Measurements from ENCODE around the gene COL9A2. TPM values are rescaled to one million over a fixed set of nuclear protein-coding genes. Genes with fewer than 3 reads are reported as not detected.

The COL9A2 gene
- total RNA-seq, 2 donors from 2014 or later = 5.4 to 7.3 TPM

GRCh38 chr1:40314721-40315238 lies 2.3 kb downstream of the COL9A2 start:
- no peak for ATAC-seq
- H3K4me1 Mint-ChIP-seq (ENCODE audit: low read depth in 2 of 2) = peaks cover 17 to 19% of the 10 kb centered on the region in 2 donors
- H3K27ac Mint-ChIP-seq = no peak overlapping the region
- H3K4me3 Mint-ChIP-seq = peak overlapping the region; percentile 57
- no peaks in the 10 kb centered on the region for H3K36me3 Mint-ChIP-seq
- no peak for DNase-seq (ENCODE audit: low spot score)
- no peaks in the 10 kb centered on the region for H3K9me3 Mint-ChIP-seq
- peaks cover 18 to 19% of the 10 kb centered on the region in 2 donors for H3K27me3 Mint-ChIP-seq

- Mint-ChIP-seq H3K9me3 (no peaks in the 10 kb centered on the region), H3K4me3 (peak overlapping the region; percentile 57), H3K4me1 (ENCODE audit: low read depth in 2 of 2) (peaks cover 17 to 19% of the 10 kb centered on the region in 2 donors), H3K27me3 (peaks cover 18 to 19% of the 10 kb centered on the region in 2 donors), H3K27ac (no peak overlapping the region), H3K36me3 (no peaks in the 10 kb centered on the region)
- ATAC-seq (no peak), DNase-seq (ENCODE audit: low spot score) (no peak)
Measured at GRCh38 chr1:40313958-40314720, 2.9 kb downstream of the COL9A2 start.

GRCh38 chr1:40313329-40313957 lies 3.6 kb downstream of the COL9A2 start:
- Mint-ChIP-seq H3K9me3 (no peaks in the 10 kb centered on the region), H3K4me3 (peak overlapping the region; percentile 39), H3K4me1 (ENCODE audit: low read depth in 2 of 2) (peaks cover 16 to 17% of the 10 kb centered on the region in 2 donors), H3K27me3 (peaks cover 12 to 13% of the 10 kb centered on the region in 2 donors), H3K27ac (peak overlapping the region; percentile 66 to 67), H3K36me3 (no peaks in the 10 kb centered on the region)
- no peak for ATAC-seq
- DNase-seq (ENCODE audit: low spot score) = no peak

GRCh38 chr1:40312238-40313205 lies 4.6 kb downstream of the COL9A2 start:
- no peaks in the 10 kb centered on the region for H3K36me3 Mint-ChIP-seq
- DNase-seq (ENCODE audit: low spot score) (no peak), ATAC-seq (peak in 1 of 2 donors; percentile 45)
- H3K4me3 Mint-ChIP-seq = peak overlapping the region; percentile 39
- H3K27me3 Mint-ChIP-seq = peaks cover 3 to 6% of the 10 kb centered on the region in 2 donors
- no peaks in the 10 kb centered on the region for H3K9me3 Mint-ChIP-seq
- H3K27ac Mint-ChIP-seq = peak overlapping the region; percentile 66 to 67
- peaks cover 10 to 11% of the 10 kb centered on the region in 2 donors for H3K4me1 Mint-ChIP-seq (ENCODE audit: low read depth in 2 of 2)

GRCh38 chr1:40311692-40312091 lies 5.4 kb downstream of the COL9A2 start:
- H3K27ac Mint-ChIP-seq = peak overlapping the region in 1 of 2 donors; percentile 66
- H3K4me1 Mint-ChIP-seq (ENCODE audit: low read depth in 2 of 2) = peaks cover 8 to 9% of the 10 kb centered on the region in 2 donors
- no peak overlapping the region for H3K4me3 Mint-ChIP-seq
- H3K9me3 Mint-ChIP-seq = no peaks in the 10 kb centered on the region
- DNase-seq (ENCODE audit: low spot score) (no peak), ATAC-seq (no peak)
- peaks cover 0 to 4% of the 10 kb centered on the region in 2 donors for H3K27me3 Mint-ChIP-seq
- no peaks in the 10 kb centered on the region for H3K36me3 Mint-ChIP-seq

GRCh38 chr1:40310983-40311642 lies 6.0 kb downstream of the COL9A2 start:
- Mint-ChIP-seq H3K4me3 (no peak overlapping the region), H3K9me3 (no peaks in the 10 kb centered on the region)
- no peak for ATAC-seq

GRCh38 chr1:40310129-40310461 lies 7.0 kb downstream of the COL9A2 start:
- no peak overlapping the region for H3K27ac Mint-ChIP-seq
- ATAC-seq (no peak), DNase-seq (ENCODE audit: low spot score) (no peak)
- H3K4me3 Mint-ChIP-seq = no peak overlapping the region
- H3K9me3 Mint-ChIP-seq = no peaks in the 10 kb centered on the region
- peaks cover 0 to 3% of the 10 kb centered on the region in 2 donors for H3K4me1 Mint-ChIP-seq (ENCODE audit: low read depth in 2 of 2)
- no peaks in the 10 kb centered on the region for H3K36me3 Mint-ChIP-seq
- peaks cover 0 to 2% of the 10 kb centered on the region in 2 donors for H3K27me3 Mint-ChIP-seq

More at GRCh38 chr1:40310983-40311642, 6.0 kb downstream of the COL9A2 start:
- H3K27ac Mint-ChIP-seq = no peak overlapping the region
- DNase-seq (ENCODE audit: low spot score) = no peak
- H3K4me1 Mint-ChIP-seq (ENCODE audit: low read depth in 2 of 2) = peaks cover 6 to 7% of the 10 kb centered on the region in 2 donors
- peaks cover 0 to 4% of the 10 kb centered on the region in 2 donors for H3K27me3 Mint-ChIP-seq
- no peaks in the 10 kb centered on the region for H3K36me3 Mint-ChIP-seq

GRCh38 chr1:40309374-40310128 lies 7.5 kb downstream of the COL9A2 start:
- no peak overlapping the region for H3K27ac Mint-ChIP-seq
- H3K4me3 Mint-ChIP-seq = no peak overlapping the region
- peaks cover 0 to 2% of the 10 kb centered on the region in 2 donors for H3K4me1 Mint-ChIP-seq (ENCODE audit: low read depth in 2 of 2)
- H3K36me3 Mint-ChIP-seq = no peaks in the 10 kb centered on the region
- H3K27me3 Mint-ChIP-seq = peaks cover 0 to 2% of the 10 kb centered on the region in 2 donors
- DNase-seq (ENCODE audit: low spot score) (no peak), ATAC-seq (peak in 1 of 2 donors; percentile 21)
- H3K9me3 Mint-ChIP-seq = no peaks in the 10 kb centered on the region

GRCh38 chr1:40308036-40308727 lies 8.9 kb downstream of the COL9A2 start:
- ATAC-seq (no peak), DNase-seq (ENCODE audit: low spot score) (no peak)
- no peaks in the 10 kb centered on the region for H3K36me3 Mint-ChIP-seq
- H3K4me1 Mint-ChIP-seq (ENCODE audit: low read depth in 2 of 2) = no peaks in the 10 kb centered on the region
- no peak overlapping the region for H3K4me3 Mint-ChIP-seq
- no peak overlapping the region for H3K27ac Mint-ChIP-seq
- no peaks in the 10 kb centered on the region for H3K9me3 Mint-ChIP-seq
- H3K27me3 Mint-ChIP-seq = no peaks in the 10 kb centered on the region

- H3K9me3 Mint-ChIP-seq = no peaks in the 10 kb centered on the region
- no peak overlapping the region for H3K27ac Mint-ChIP-seq
- H3K36me3 Mint-ChIP-seq = no peaks in the 10 kb centered on the region
- no peak for DNase-seq (ENCODE audit: low spot score)
- no peaks in the 10 kb centered on the region for H3K27me3 Mint-ChIP-seq
- no peak overlapping the region for H3K4me3 Mint-ChIP-seq
- no peaks in the 10 kb centered on the region for H3K4me1 Mint-ChIP-seq (ENCODE audit: low read depth in 2 of 2)
- no peak for ATAC-seq
Measured at GRCh38 chr1:40307186-40307585, 9.9 kb downstream of the COL9A2 start.

GRCh38 chr1:40306296-40306695 lies 10.8 kb downstream of the COL9A2 start:
- ATAC-seq (no peak), DNase-seq (ENCODE audit: low spot score) (no peak)
- H3K36me3 Mint-ChIP-seq = no peaks in the 10 kb centered on the region
- H3K4me3 Mint-ChIP-seq = no peak overlapping the region
- H3K9me3 Mint-ChIP-seq = no peaks in the 10 kb centered on the region
- no peak overlapping the region for H3K27ac Mint-ChIP-seq
- H3K27me3 Mint-ChIP-seq = no peaks in the 10 kb centered on the region
- H3K4me1 Mint-ChIP-seq (ENCODE audit: low read depth in 2 of 2) = no peaks in the 10 kb centered on the region

GRCh38 chr1:40305871-40306270 lies 11.2 kb downstream of the COL9A2 start:
- H3K27ac Mint-ChIP-seq = no peak overlapping the region
- H3K4me3 Mint-ChIP-seq = no peak overlapping the region
- no peaks in the 10 kb centered on the region for H3K36me3 Mint-ChIP-seq
- H3K9me3 Mint-ChIP-seq = no peaks in the 10 kb centered on the region
- no peaks in the 10 kb centered on the region for H3K4me1 Mint-ChIP-seq (ENCODE audit: low read depth in 2 of 2)
- DNase-seq (ENCODE audit: low spot score) (no peak), ATAC-seq (no peak)
- no peaks in the 10 kb centered on the region for H3K27me3 Mint-ChIP-seq

All from natural killer cell treated with Interleukin-12 subunit alpha and Interleukin-12 subunit beta and Interleukin-15 and Interleukin-18, amount 100 ng/mL, for 72 hours (primary cell).